HG03565 (cell line): ENCODE data around the gene RASA3.

Experiments
- ATAC-seq: cut with Tn5 transposase; IDR thresholded peaks from one replicate; pipeline ENCODE4 v1.9.1; 2021; ENCODE audit warnings: mild to moderate bottlenecking, moderate library complexity; ENCODE audit not compliant: unreplicated experiment

RASA3 gene

GRCh38 chr13:113976711-113977684, 155.4 kb downstream of the RASA3 start:
- ATAC-seq: no peak

GRCh38 chr13:113975416-113975815, 157.0 kb downstream of the RASA3 start:
- no peak for ATAC-seq

- ATAC-seq: no peak
Observed at GRCh38 chr13:113974304-113975281, 157.8 kb downstream of the RASA3 start.

- ATAC-seq: no peak
Observed at GRCh38 chr13:113973218-113974164, 158.9 kb downstream of the RASA3 start, which contains the start of gene C13orf46. TSS of gene C13orf46 (minus strand) at chr13:113974076. CDS start at chr13:113973997, 79 bp downstream.

- ATAC-seq: no peak
Observed at GRCh38 chr13:113972451-113973217, 159.8 kb downstream of the RASA3 start.

GRCh38 chr13:113971471-113972231, 160.8 kb downstream of the RASA3 start:
- no peak for ATAC-seq

- no peak for ATAC-seq
Observed at GRCh38 chr13:113970810-113971470, 161.5 kb downstream of the RASA3 start.

- ATAC-seq: no peak
Observed at GRCh38 chr13:113969973-113970611, 162.3 kb downstream of the RASA3 start.

- no peak for ATAC-seq
Observed at GRCh38 chr13:113969311-113969972, 163.0 kb downstream of the RASA3 start.

GRCh38 chr13:113968463-113969310, 163.7 kb downstream of the RASA3 start:
- ATAC-seq: no peak

- ATAC-seq: no peak
Observed at GRCh38 chr13:113967729-113968462, 164.5 kb downstream of the RASA3 start.

GRCh38 chr13:113967206-113967720, 165.2 kb downstream of the RASA3 start:
- no peak for ATAC-seq

GRCh38 chr13:113965968-113966884, 166.2 kb downstream of the RASA3 start:
- no peak for ATAC-seq

GRCh38 chr13:113965383-113965874, 167.0 kb downstream of the RASA3 start:
- no peak for ATAC-seq
